ENCODE data around the gene ANKRD16.
"Not testable (repeated sequence)": the region's sequence is repeated elsewhere in the genome, so short reads cannot be mapped to it uniquely, and the experiment has no call there.

The ANKRD16 gene

GRCh38 chr10:5831446-5831782 lies 58.3 kb downstream of the ANKRD16 start:
- no peak for DNase-seq

- DNase-seq = no peak
Observed at GRCh38 chr10:5830629-5831445, 58.9 kb downstream of the ANKRD16 start.

GRCh38 chr10:5829267-5829666 lies 60.4 kb downstream of the ANKRD16 start:
- DNase-seq = no peak

- no peak for DNase-seq
Observed at GRCh38 chr10:5828725-5829124, 61.0 kb downstream of the ANKRD16 start.

GRCh38 chr10:5827841-5828240 lies 61.9 kb downstream of the ANKRD16 start:
- no peak for DNase-seq

GRCh38 chr10:5826511-5826910 lies 63.2 kb downstream of the ANKRD16 start:
- not testable (repeated sequence) for DNase-seq

- DNase-seq = no peak
Observed at GRCh38 chr10:5818894-5819293, 70.8 kb downstream of the ANKRD16 start.

- no peak for DNase-seq
Observed at GRCh38 chr10:5818048-5818331, 71.7 kb downstream of the ANKRD16 start.

GRCh38 chr10:5817322-5818047 lies 72.2 kb downstream of the ANKRD16 start:
- DNase-seq = no peak

- no peak for DNase-seq
Observed at GRCh38 chr10:5816170-5816569, 73.5 kb downstream of the ANKRD16 start.

GRCh38 chr10:5814110-5815107 lies 75.3 kb downstream of the ANKRD16 start:
- DNase-seq = no peak

GRCh38 chr10:5813341-5814109 lies 76.2 kb downstream of the ANKRD16 start, which contains the start of gene GDI2:
Gene GDI2 (minus strand): TSS chr10:5813434. CDS start chr10:5813258, 176 bp downstream.
- DNase-seq = peak; percentile 94

- DNase-seq = no peak
Observed at GRCh38 chr10:5813091-5813340, 76.7 kb downstream of the ANKRD16 start.

GRCh38 chr10:5812283-5813090 lies 77.2 kb downstream of the ANKRD16 start:
- DNase-seq = peak; percentile 14
